Stimulated activated CD4-positive, alpha-beta T cell treated with anti-CD3 and anti-CD28 coated beads, Interleukin-12 subunit alpha, Interleukin-12 subunit beta, amount 100 ng/mL, for 48 hours (primary cell): ENCODE results near the gene GABRG3.
"Not testable (repeated sequence)": the region's sequence is repeated elsewhere in the genome, so short reads cannot be mapped to it uniquely, and the experiment has no call there.

Experiments used
- DNase-seq, 3 donors: peaks; one replicate each; pipeline ENCODE4 v3.0.0-alpha.2; 2020; ENCODE audit warnings: low read depth in 2 of 3, low spot score in 1 of 3

GABRG3 gene

DNA sequence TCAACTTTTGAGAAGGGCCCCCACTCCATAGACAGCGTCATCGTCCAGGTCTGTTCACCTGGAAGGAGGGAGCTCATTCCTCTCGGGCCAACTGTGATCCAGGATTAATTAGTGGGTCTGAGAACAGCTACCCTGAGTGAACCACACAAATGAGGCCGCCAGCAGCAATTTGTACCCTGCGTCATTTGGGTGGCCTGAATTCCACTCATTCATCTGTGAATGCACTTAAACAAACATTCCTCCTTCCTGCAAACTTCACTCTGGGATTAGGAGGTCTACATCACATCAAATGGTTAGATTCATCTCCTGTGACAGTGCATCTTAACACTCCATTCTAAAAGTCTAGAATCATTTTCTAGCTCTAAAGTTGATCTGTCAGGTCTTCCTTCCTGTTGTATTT, 201.8 kb downstream of the GABRG3 start:
- no peak for DNase-seq

DNA sequence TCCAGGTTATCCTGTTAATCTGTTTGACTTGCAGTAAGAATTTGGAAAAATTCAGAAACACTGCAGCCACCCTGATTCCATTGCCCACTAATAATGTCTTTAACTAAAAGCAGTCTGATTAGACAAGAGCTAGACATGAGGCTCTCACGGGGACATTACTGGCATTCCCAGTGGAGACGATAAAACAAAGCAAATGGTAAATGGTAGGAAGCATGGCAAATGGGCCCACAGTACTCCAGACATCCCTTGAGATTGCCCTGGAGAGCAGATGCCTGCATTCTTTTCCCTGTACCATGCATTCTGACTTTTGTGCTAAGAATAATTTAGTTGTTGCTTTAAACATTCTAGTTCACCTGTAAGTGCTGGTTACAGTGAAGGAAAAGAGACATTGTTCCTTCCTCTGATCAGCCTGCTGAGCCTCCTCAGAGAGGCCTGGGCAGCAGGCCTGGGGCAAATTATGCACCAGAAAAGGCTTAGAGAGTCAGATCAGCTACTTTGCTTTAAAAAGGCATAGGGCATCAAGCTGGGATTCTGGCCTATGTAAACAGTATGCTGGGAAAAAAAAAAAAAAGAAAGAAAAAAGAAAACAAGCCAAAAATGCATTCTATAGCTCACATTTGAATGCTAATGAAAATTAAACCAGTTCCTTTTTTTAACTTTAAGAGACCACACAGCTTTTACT, 204.6 kb downstream of the GABRG3 start:
- DNase-seq = no peak

DNA sequence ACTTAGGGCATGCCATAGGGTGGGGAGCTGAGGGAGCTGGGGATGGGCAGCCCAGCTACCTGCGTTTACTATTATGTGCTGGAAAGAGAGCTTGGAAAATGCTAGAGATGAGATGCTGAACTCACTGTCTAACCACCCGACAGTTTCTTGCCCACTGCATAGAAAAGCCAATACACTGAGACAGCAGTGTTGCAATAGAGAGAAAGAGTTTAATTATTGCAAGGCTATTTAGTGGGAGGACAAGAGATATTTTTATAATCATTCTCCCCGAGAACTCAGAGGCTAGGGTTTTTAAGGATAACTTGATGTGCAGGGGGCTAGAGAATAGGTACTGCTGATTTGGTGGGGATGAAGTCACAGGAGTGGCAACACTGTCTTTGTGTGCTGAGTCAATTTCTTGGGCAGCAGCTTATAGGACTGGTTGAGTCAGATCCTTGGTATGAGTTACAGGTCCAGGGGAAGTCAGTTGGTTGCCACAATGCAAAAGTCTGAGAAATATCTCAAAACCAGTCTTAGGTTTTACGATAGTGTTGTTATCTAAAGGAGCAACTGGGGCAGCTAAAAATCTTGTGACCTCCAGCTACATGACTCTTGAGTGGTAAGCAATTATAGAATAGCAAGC, 205.9 kb downstream of the GABRG3 start:
- DNase-seq = no peak

DNA sequence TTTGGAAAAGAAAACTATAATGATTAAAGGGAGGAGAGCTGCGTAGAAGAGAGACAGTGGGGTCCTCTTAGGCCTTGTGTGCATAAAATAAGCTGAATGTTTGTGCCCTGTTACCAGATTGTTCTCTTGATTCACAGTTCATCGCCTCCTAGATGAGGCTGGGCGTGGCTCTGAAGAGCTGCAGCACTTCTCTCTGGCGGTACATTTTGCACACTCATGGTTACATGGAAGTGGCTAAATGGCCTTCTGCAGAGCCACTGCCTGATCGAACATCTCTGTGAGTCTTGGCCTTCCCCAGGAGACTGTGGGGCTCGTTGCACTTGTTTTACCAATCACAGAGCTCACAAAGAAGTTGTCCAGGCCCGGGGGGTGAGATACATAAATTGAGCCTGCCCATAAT, 208.8 kb downstream of the GABRG3 start:
- DNase-seq = no peak

DNA sequence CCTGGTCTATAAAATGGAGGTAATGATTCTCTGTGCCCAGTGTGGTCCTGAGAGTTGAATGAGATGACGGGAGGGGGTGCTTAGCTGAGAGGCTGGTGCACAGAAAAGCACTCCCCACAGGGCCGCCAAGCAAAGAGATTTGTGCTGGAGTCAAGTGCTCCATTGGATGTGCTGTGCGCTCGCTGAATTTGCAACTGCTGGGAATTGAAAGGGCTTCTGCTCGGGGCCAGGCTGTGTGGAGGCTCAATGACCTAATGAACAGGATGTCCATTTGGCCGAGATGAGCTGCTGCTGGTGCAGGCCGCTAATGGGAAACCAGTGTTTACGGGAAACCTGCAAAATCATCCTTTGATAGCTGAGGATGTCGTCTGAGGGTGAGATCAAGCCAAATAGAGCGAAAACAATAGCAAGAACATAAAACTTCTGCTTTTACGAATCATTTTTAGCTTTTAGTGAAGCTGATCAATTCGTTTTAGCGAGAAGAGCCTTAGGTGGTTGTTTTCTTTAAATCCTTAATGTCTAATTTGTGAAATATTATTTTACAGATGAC, 211.7 kb downstream of the GABRG3 start:
- no peak for DNase-seq

DNA sequence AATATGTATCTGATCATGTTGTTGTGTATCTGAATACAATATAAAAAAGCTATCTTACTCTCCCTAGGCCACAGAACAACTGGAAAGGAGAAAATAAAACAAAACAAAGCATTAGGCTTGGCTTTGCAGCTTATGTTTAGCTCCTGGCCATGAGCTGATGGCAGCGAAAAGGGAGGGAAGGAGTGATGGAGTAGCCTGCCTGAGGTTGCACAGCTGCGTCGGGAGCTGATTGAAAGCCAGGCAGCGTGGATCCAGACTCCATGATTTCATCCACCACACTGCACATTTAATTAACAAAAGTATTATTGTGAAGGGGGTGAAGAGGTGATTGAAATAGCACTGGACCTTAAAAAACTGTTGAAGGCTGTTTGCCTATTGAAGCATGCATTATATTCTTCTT, 212.2 kb downstream of the GABRG3 start:
- DNase-seq = no peak

DNA sequence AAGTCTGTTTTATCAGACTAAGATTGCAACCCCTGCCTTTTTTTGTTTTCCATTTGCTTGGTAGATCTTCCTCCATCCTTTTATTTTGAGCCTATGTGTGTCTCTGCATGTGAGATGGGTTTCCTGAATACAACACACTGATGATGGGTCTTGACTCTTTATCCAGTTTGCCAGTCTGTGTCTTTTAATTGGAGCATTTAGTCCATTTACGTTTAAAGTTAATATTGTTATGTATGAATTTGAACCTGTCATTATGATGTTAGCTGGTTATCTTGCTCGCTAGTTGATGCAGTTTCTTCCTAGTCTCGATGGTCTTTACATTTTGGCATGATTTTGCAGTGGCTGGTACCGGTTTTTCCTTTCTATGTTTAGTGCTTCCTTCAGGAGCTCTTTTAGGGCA, 220.5 kb downstream of the GABRG3 start:
- not testable (repeated sequence) for DNase-seq

DNA sequence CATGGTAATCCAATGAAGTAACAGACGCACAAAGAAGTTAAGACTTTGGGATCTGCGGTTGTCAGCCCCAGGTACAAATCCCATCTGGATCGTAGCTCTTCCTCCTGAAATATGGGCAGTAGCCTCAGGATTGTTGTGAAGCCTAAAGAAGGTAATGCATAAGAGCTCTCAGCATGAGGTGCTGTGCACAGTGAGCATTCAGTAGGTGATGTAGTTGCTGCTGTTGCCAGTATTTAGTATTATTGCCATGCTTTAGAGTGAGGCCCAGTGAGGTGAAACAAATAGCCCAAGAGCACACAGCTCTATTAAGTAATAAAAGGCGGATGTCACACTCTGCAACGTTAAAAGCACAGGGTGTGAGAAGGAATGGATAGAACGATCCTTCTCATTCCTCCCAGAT, 225.7 kb downstream of the GABRG3 start:
- DNase-seq = no peak

DNA sequence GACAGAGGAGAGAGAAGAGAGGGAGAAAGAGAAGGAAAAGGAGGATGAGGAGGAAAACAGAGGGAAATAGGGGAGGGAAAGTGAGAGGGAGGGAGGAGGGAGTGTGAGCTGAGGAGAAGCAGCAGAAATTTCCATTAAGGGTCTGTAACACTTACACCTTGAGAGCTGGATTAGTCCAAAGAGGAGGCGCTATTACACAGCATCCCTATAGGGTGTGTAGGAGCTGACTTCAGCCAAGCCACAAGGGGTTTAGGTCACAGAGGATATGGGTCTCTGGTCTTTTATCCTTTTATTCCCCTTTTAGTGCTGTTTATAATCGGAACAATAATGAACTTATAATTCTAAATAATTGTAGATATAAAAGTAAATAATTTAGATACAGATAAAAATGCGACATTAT, 230.4 kb downstream of the GABRG3 start:
- no peak for DNase-seq

DNA sequence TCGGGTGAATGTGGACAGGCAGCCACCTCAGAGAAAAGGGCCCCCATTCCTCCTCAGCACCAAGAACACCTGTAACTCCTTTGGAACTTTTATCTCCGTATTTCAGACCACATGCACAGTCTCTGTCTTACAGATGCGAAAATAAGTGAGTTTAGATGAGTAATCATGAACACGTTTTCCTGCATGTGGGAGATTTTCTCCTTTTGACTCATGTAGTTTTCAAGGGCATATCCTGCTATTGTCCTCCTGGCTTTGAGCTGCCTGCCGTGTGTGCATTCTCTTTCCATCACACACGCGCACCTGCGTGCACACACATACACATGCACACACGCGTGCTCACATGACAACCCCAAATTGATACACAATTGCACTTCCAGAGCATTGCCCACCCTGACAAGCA, 239.2 kb downstream of the GABRG3 start:
- DNase-seq = no peak

DNA sequence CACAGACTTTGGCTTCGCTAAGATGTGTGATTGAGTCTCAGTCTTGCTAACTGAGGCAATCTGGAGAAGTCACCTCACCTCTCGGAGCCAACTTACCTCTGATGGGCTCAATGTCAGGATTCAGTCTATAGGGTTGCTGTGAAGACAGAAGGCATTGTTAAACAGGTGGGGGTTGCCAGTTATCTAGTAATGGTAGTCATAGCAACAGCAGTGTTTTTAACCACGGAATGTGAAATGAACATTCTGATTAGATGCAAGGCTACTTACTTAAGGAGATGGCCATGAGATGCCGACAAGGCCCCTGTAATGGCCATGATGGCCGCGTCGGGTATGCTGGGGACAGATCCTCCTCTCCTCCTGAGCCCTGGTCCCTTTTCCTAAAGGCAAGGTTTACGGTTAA, 243.1 kb downstream of the GABRG3 start:
- no peak for DNase-seq

DNA sequence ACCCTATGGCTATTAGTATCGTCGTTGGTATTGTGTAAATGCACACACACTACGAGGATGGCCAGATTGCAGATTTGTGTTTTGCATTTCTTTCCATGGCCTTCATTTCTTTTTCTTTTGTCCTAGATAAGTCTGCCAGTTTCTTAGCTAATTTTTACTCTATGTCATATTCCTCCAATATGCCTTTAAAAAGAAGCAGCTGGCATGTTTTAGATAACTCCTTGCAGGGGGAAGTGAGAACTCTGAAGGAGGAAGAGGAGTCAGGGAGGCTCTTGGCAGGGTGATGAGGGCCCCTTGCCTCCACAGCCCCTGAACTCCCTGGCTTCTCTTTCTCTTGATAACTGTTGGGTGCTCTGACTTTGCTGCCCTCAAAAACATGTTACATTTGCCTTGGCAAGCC, 244.0 kb downstream of the GABRG3 start:
- no peak for DNase-seq

DNA sequence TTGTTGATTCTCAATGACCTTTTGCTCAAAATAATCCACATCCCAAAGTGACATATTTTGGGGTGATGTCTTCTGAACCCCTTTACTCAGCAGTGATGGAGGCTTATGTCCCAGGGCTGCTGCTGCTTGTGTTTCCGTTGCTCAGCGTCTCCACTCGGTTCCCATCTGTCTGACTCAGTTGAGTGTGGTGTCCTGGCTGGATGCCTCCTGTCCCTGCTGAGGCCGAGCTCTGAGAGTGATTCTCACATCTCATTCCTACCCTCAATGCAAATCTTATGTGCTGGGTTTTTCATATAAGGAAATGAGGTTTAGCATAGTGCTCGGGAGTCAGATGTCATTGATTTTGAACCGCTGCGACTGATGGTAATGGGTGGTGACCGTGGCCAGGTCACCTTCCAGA, 247.4 kb downstream of the GABRG3 start:
- no peak for DNase-seq

DNA sequence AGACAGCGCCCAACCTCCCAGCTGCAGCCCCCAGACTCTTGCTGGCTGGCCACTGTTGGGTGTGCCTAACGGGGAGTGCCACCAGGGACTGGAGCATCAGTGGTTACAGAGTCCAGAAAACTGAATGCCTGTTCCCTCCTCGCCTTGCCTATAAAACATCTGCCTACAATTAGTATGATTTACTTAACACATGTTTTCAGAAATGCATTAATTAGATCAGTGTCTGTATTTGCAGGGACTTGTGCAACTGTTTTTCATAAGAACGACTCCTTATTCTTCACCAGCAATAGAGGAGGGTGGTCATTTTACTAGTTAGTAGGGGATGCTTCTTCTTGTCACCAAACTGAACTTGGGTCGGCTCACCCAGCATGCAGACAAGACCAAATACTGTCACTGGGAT, 248.7 kb downstream of the GABRG3 start:
- no peak for DNase-seq

DNA sequence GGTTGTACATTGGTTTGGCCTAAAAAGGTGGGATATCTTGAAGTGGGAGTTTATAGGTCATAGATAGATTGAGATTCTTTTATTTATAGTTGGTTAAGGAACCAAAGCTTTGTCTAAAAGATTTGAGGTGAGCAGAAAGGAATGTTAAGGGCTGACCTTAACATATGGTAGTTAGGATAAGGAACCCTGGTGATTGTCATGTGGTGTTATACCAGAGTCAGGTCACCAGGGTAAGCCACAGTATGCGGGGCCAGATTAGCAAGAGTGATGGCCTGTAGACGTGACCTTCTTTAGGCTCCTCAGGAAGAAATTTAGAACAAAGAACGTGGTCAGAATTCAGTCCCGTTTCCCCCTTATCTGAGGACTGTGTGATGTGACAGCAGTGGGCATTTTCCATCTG, 249.2 kb downstream of the GABRG3 start:
- DNase-seq = no peak

DNA sequence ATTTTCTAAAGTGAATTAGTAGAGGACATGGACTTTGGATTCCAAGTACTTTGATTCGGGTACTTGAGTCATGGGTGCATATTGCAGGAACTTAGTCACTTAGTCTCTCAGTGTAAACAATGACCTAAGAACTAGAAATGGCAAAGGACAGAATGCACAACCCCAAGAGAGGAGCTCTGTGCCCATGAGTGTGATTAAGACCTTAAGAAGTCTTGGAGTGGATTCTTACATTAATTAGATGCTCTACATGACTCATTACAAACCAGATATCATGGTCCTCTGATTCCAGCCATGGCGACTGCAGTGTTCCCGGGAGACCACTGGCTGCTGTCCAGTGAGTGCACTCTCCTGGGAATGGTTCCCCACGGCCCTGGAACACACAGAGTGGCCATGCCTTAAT, 251.5 kb downstream of the GABRG3 start:
- DNase-seq = no peak

DNA sequence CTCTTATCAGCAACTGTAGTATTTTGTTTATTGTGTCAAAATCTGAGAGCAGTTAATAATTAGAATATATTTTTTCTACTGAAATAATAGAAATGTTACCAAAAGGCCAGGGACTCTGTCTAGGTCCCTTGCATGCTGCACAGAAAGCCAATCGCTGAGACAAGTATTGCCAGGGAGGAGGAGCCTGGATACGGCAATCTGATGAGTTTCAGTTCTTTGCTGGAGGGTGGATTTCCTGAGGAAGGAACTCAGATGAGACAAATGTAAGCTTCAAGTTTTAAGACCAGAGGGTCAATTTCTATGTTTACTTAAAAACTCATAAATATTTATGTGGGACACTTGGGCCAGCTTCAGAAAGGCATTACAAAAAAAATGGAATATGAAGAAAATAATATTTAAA, 252.2 kb downstream of the GABRG3 start:
- no peak for DNase-seq

DNA sequence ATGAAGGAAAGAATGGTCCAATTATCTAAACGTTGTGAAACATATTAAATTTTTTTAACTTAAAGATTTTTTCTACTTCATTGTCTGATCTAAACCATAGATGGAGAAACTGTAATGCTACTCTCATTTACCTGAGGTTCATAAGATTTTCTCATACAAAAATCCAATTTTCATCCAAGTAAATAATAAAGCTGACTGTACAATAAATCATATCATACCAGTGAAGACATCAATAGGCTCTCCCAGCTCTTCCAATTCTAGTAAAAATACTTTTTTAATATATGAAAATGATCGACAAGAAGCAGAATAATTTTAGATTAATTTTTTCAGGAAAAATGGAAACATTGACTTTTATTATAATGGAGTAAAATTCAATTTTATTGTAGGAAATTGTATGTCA, 260.8 kb downstream of the GABRG3 start:
- DNase-seq = no peak

DNA sequence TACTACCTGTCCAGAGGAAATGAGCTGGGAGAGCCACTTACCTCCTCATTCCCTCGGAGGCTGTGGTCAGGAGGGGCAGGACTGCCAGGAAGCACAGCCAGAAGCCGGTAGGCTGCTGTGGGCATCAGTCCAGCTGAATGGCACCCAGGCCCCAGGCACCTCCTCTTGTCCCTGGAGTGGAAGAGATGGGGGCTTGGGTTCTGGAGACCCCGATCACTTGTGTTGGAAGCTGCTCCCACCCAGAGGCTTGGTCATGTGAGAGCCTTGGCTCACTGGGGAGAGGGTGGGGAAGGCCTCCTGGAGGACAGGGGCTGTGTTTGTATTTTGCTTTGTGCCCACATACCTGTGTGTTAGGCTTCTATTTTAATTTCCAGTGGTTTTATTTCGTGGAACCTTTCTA, 261.9 kb downstream of the GABRG3 start:
- DNase-seq = no peak

DNA sequence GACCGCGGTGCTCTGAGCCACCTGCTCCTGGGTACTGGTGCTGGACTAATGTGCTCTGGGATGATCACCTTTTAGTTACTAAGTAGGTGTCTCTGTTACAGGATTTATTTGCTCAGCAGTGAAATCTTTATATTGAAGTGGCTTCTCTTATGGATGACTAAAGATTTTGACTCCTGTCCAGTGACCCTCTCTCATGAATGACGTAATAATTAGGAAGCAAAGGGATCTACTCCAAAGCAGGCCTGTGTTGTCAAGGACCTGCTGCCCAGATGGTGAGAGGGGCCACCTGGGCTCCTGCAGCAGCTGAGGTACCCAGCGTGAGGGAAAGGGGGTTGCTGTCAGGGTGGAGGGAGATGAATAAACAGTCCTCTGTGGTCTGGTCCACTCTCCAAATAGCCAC, 263.6 kb downstream of the GABRG3 start:
- no peak for DNase-seq

DNA sequence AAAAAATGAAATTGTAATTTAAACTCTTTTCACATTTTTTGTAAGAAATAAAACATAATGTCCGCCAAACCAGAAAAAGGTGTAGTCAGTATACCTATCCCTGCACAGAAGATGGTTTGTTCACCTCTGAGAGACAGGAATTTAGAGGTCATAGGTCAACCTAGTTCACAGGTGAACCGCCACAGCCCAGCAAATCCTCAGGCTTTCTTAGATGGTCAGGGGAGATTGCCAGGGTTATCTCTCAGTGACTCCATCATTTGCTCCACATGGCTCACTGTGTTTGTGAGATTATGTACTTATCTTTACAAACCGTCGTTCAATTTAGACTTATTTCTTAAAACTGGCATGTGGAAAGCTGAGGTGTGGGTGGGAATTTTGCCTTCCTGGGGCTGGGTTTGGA, 264.2 kb downstream of the GABRG3 start:
- DNase-seq = no peak

DNA sequence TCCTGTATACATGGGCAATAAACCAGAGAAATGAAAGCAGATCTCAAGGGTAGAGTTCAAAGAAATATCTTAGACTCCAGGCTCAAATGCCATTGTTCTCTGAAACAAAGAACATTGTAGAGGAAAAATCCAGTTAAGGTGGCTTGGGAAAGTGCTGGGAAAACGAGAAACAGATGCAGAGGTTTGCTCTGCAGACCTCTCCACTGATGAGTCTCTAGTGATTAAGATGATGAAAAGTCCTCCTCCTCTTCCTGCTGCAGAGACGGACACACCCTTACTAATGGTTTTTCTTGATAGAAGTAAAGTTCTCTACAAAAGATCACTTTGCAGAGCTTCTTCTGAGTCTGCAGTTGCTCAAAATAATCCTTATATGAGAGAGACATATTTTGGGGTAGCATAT, 264.7 kb downstream of the GABRG3 start:
- no peak for DNase-seq

DNA sequence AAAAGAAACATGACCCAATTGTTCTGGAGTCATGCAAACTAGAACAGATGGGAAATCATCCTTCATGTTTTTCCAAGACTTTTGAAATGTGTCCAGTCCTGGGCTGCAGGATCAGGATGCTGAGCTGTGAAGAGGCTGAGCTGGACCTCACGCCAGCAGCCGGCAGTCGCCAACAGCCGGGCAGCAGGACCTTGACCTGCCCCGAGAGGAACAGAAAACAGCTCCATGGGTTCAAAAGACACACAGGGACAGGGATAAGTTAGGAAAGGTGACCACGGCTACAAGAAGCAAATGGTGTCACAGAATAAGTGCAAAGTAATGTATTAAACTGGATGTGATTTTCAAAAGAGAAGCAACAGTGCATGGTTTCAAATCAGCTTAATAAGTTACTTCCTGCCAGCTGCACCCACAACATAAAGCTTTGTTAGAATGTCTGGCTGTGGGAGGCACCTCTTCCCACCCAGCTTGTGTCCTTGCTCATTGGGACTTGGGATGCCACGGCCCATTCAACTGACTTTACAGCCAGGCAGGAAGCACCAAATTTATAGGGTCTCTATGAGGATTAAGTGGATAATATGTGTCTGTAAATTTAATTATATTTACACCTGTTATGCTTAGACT, 266.4 kb downstream of the GABRG3 start:
- no peak for DNase-seq
